ENCODE results near the gene APOLD1. TPM values are rescaled to one million over a fixed set of nuclear protein-coding genes. Genes with fewer than 3 reads are reported as not detected.
"Not testable (repeated sequence)": the region's sequence is repeated elsewhere in the genome, so short reads cannot be mapped to it uniquely, and the experiment has no call there.

The APOLD1 gene
- total RNA-seq, 1 donor from 2014 or later = 22.0 TPM

- Histone ChIP-seq H3K4me1 (no peaks in the 10 kb centered on the region), H3K27me3 (ENCODE audit: low read depth) (no peaks in the 10 kb centered on the region), H3K27ac (replicated peaks) (no peak overlapping the region), H3K36me3 (peaks cover 2% of the 10 kb centered on the region), H3K4me3 (no peak overlapping the region), H3K9me3 (replicated peaks) (no peaks in the 10 kb centered on the region)
- DNase-seq = no peak
- TF ChIP-seq, protein P1, sequence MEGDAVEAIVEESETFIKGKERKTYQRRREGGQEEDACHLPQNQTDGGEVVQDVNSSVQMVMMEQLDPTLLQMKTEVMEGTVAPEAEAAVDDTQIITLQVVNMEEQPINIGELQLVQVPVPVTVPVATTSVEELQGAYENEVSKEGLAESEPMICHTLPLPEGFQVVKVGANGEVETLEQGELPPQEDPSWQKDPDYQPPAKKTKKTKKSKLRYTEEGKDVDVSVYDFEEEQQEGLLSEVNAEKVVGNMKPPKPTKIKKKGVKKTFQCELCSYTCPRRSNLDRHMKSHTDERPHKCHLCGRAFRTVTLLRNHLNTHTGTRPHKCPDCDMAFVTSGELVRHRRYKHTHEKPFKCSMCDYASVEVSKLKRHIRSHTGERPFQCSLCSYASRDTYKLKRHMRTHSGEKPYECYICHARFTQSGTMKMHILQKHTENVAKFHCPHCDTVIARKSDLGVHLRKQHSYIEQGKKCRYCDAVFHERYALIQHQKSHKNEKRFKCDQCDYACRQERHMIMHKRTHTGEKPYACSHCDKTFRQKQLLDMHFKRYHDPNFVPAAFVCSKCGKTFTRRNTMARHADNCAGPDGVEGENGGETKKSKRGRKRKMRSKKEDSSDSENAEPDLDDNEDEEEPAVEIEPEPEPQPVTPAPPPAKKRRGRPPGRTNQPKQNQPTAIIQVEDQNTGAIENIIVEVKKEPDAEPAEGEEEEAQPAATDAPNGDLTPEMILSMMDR (IDR thresholded peaks at IDR 0.05; ENCODE audit: borderline replicate concordance) = no peak
- intact Hi-C loops (cut with micrococcal nuclease) = no loop called here
These were observed 53.5 kb downstream of the APOLD1 start for GRCh38 chr12:12839003-12839395.

DNA sequence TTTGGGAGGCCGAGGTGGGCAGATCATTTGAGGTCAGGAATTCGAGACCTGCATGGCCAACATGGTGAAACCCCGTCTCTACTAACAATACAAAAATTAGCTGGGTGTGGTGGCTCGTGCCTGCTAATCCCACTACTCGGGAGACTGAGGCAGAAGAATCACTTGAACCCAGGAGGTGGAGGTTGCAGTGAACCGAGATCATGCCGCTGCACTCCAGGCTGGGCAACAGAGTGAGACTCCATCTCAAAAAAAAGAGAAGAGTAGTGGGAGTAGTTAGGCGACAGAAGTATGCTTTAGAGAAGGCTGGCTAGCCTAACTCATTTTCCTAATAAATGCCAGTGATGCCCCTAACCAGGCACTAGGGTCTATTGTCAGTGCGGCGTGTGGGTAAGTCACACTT is 54.0 kb downstream of the APOLD1 start:
- H3K36me3 ChIP-seq; H3K9me3 ChIP-seq (replicated peaks); H3K27ac ChIP-seq (replicated peaks); H3K4me3 ChIP-seq; H3K27me3 ChIP-seq (ENCODE audit: low read depth); H3K4me1 ChIP-seq; intact Hi-C loops (cut with micrococcal nuclease); DNase-seq: not testable (repeated sequence)

- no peak overlapping the region for H3K27ac ChIP-seq (replicated peaks)
- no peak for DNase-seq
- TF ChIP-seq, protein P1 (IDR thresholded peaks at IDR 0.05; ENCODE audit: borderline replicate concordance) = no peak
These were observed 54.6 kb downstream of the APOLD1 start for GRCh38 chr12:12839873-12840579.

GRCh38 chr12:12840580-12840899 is 55.1 kb downstream of the APOLD1 start:
- Histone ChIP-seq H3K36me3 (no peaks in the 10 kb centered on the region), H3K27me3 (ENCODE audit: low read depth) (no peaks in the 10 kb centered on the region), H3K4me3 (no peak overlapping the region), H3K9me3 (replicated peaks) (no peaks in the 10 kb centered on the region), H3K27ac (replicated peaks) (no peak overlapping the region), H3K4me1 (no peaks in the 10 kb centered on the region)
- TF ChIP-seq, protein P1 (IDR thresholded peaks at IDR 0.05; ENCODE audit: borderline replicate concordance) = no peak
- DNase-seq = no peak
- intact Hi-C loops (cut with micrococcal nuclease) = no loop called here

More at GRCh38 chr12:12839873-12840579, 54.6 kb downstream of the APOLD1 start:
- intact Hi-C loops (cut with micrococcal nuclease) = no loop called here
- H3K4me1 ChIP-seq = no peaks in the 10 kb centered on the region
- H3K4me3 ChIP-seq = no peak overlapping the region
- no peaks in the 10 kb centered on the region for H3K36me3 ChIP-seq
- H3K9me3 ChIP-seq (replicated peaks) = no peaks in the 10 kb centered on the region
- H3K27me3 ChIP-seq (ENCODE audit: low read depth) = no peaks in the 10 kb centered on the region

Small RNAs within 50 kb of the gene (microRNA-seq; reads per million reads assigned to microRNA genes)
- not detected for gene MIR613

Other genes starting within 250 kb of the APOLD1 start
- 16.4 TPM for gene DUSP16, start 222.8 kb upstream of the APOLD1 start, total RNA-seq
- 14.9 TPM for gene CREBL2, start 173.8 kb upstream of the APOLD1 start, total RNA-seq
- not detected for gene GPR19, start 89.5 kb upstream of the APOLD1 start, total RNA-seq
- 36.3 TPM for gene CDKN1B, start 68.3 kb upstream of the APOLD1 start, total RNA-seq
- gene DDX47, start 27.7 kb downstream of the APOLD1 start, total RNA-seq = 26.7 TPM
- gene GPRC5A, start 105.9 kb downstream of the APOLD1 start, total RNA-seq = 0.77 TPM
- not detected for gene GPRC5D, start 166.5 kb downstream of the APOLD1 start, total RNA-seq
- 65.4 TPM for gene HEBP1, start 214.6 kb downstream of the APOLD1 start, total RNA-seq

Measured in left ventricle myocardium inferior (tissue), 1 donor.